ENCODE data around the gene MILR1. TPM values are rescaled to one million over a fixed set of nuclear protein-coding genes. Genes with fewer than 3 reads are reported as not detected.
A peak's percentile ranks its signal among the peaks of the same experiment; 100 is the strongest.

Gene MILR1
- total RNA-seq, 1 donor from 2014 or later = 2.5 TPM

- H3K9me3 ChIP-seq (replicated peaks) = no peaks in the 10 kb centered on the region
- intact Hi-C loops (cut with micrococcal nuclease) = no loop called here
- H3K36me3 ChIP-seq = no peaks in the 10 kb centered on the region
- no peaks in the 10 kb centered on the region for H3K27me3 ChIP-seq (ENCODE audit: low read depth)
- no peaks in the 10 kb centered on the region for H3K4me1 ChIP-seq
- H3K4me3 ChIP-seq = no peak overlapping the region
- no peak for TF ChIP-seq CTCF (IDR thresholded peaks at IDR 0.05; ENCODE audit: borderline replicate concordance)
- no peak for DNase-seq
- H3K27ac ChIP-seq (replicated peaks) = no peak overlapping the region
Observed at GRCh38 chr17:64402469-64402868, 46.4 kb upstream of the MILR1 start.

- Histone ChIP-seq H3K9me3 (replicated peaks) (no peaks in the 10 kb centered on the region), H3K27me3 (ENCODE audit: low read depth) (no peaks in the 10 kb centered on the region), H3K4me3 (no peak overlapping the region), H3K36me3 (no peaks in the 10 kb centered on the region), H3K27ac (replicated peaks) (no peak overlapping the region), H3K4me1 (no peaks in the 10 kb centered on the region)
- DNase-seq = no peak
- TF ChIP-seq CTCF (IDR thresholded peaks at IDR 0.05; ENCODE audit: borderline replicate concordance) = no peak
- intact Hi-C loops (cut with micrococcal nuclease) = no loop called here
Observed at GRCh38 chr17:64403881-64404460, 44.9 kb upstream of the MILR1 start.

GRCh38 chr17:64406321-64407200, 42.4 kb upstream of the MILR1 start:
- no peak for TF ChIP-seq CTCF (IDR thresholded peaks at IDR 0.05; ENCODE audit: borderline replicate concordance)
- Histone ChIP-seq H3K4me3 (no peak overlapping the region), H3K27ac (replicated peaks) (no peak overlapping the region)

GRCh38 chr17:64410750-64411490, 38.0 kb upstream of the MILR1 start:
- H3K4me3 ChIP-seq = no peak overlapping the region
- DNase-seq = no peak
- H3K9me3 ChIP-seq (replicated peaks) = no peaks in the 10 kb centered on the region
- no peaks in the 10 kb centered on the region for H3K27me3 ChIP-seq (ENCODE audit: low read depth)
- H3K27ac ChIP-seq (replicated peaks) = peak overlapping the region; percentile 30
- intact Hi-C loops (cut with micrococcal nuclease) = no loop called here
- H3K36me3 ChIP-seq = no peaks in the 10 kb centered on the region
- TF ChIP-seq CTCF (IDR thresholded peaks at IDR 0.05; ENCODE audit: borderline replicate concordance) = no peak
- H3K4me1 ChIP-seq = peaks cover 27% of the 10 kb centered on the region

More at GRCh38 chr17:64406321-64407200, 42.4 kb upstream of the MILR1 start:
- no peaks in the 10 kb centered on the region for H3K36me3 ChIP-seq
- intact Hi-C loops (cut with micrococcal nuclease) = no loop called here
- no peaks in the 10 kb centered on the region for H3K9me3 ChIP-seq (replicated peaks)
- peaks cover 14% of the 10 kb centered on the region for H3K4me1 ChIP-seq
- DNase-seq = no peak
- no peaks in the 10 kb centered on the region for H3K27me3 ChIP-seq (ENCODE audit: low read depth)

GRCh38 chr17:64411999-64412771, 36.7 kb upstream of the MILR1 start:
- H3K27me3 ChIP-seq (ENCODE audit: low read depth) = no peaks in the 10 kb centered on the region
- intact Hi-C loops (cut with micrococcal nuclease) = no loop called here
- H3K4me3 ChIP-seq = peak overlapping the region; percentile 42
- no peaks in the 10 kb centered on the region for H3K36me3 ChIP-seq
- peaks cover 27% of the 10 kb centered on the region for H3K4me1 ChIP-seq
- DNase-seq = peak; percentile 59
- no peaks in the 10 kb centered on the region for H3K9me3 ChIP-seq (replicated peaks)
- H3K27ac ChIP-seq (replicated peaks) = peak overlapping the region; percentile 80
- no peak for TF ChIP-seq CTCF (IDR thresholded peaks at IDR 0.05; ENCODE audit: borderline replicate concordance)
